ENCODE data around the gene WTIP.

GRCh38 chr19:34493649-34494044 lies 12.1 kb downstream of the WTIP start:
- TF ChIP-seq JUN (CRISPR knock-in tag; IDR thresholded peaks at IDR 0.05) (no peak), GTF2F1 (IDR thresholded peaks at IDR 0.05; ENCODE audit: low read length) (no peak), TCF7L2 (IDR thresholded peaks at IDR 0.05; ENCODE audit: low read depth, low read length) (no peak), ATF2 (CRISPR knock-in tag; IDR thresholded peaks at IDR 0.05) (no peak), PCBP2 (optimal IDR thresholded peaks at IDR 0.05; ENCODE audit: low read depth, low read length, poor library complexity, severe bottlenecking) (no peak), MAFF (IDR thresholded peaks at IDR 0.05; ENCODE audit: low read depth, low read length) (no peak)
- TF ChIP-seq, protein P1, sequence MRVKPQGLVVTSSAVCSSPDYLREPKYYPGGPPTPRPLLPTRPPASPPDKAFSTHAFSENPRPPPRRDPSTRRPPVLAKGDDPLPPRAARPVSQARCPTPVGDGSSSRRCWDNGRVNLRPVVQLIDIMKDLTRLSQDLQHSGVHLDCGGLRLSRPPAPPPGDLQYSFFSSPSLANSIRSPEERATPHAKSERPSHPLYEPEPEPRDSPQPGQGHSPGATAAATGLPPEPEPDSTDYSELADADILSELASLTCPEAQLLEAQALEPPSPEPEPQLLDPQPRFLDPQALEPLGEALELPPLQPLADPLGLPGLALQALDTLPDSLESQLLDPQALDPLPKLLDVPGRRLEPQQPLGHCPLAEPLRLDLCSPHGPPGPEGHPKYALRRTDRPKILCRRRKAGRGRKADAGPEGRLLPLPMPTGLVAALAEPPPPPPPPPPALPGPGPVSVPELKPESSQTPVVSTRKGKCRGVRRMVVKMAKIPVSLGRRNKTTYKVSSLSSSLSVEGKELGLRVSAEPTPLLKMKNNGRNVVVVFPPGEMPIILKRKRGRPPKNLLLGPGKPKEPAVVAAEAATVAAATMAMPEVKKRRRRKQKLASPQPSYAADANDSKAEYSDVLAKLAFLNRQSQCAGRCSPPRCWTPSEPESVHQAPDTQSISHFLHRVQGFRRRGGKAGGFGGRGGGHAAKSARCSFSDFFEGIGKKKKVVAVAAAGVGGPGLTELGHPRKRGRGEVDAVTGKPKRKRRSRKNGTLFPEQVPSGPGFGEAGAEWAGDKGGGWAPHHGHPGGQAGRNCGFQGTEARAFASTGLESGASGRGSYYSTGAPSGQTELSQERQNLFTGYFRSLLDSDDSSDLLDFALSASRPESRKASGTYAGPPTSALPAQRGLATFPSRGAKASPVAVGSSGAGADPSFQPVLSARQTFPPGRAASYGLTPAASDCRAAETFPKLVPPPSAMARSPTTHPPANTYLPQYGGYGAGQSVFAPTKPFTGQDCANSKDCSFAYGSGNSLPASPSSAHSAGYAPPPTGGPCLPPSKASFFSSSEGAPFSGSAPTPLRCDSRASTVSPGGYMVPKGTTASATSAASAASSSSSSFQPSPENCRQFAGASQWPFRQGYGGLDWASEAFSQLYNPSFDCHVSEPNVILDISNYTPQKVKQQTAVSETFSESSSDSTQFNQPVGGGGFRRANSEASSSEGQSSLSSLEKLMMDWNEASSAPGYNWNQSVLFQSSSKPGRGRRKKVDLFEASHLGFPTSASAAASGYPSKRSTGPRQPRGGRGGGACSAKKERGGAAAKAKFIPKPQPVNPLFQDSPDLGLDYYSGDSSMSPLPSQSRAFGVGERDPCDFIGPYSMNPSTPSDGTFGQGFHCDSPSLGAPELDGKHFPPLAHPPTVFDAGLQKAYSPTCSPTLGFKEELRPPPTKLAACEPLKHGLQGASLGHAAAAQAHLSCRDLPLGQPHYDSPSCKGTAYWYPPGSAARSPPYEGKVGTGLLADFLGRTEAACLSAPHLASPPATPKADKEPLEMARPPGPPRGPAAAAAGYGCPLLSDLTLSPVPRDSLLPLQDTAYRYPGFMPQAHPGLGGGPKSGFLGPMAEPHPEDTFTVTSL (CRISPR knock-in tag; IDR thresholded peaks at IDR 0.05; ENCODE audit: borderline replicate concordance): no peak
- TF ChIP-seq, protein P2, sequence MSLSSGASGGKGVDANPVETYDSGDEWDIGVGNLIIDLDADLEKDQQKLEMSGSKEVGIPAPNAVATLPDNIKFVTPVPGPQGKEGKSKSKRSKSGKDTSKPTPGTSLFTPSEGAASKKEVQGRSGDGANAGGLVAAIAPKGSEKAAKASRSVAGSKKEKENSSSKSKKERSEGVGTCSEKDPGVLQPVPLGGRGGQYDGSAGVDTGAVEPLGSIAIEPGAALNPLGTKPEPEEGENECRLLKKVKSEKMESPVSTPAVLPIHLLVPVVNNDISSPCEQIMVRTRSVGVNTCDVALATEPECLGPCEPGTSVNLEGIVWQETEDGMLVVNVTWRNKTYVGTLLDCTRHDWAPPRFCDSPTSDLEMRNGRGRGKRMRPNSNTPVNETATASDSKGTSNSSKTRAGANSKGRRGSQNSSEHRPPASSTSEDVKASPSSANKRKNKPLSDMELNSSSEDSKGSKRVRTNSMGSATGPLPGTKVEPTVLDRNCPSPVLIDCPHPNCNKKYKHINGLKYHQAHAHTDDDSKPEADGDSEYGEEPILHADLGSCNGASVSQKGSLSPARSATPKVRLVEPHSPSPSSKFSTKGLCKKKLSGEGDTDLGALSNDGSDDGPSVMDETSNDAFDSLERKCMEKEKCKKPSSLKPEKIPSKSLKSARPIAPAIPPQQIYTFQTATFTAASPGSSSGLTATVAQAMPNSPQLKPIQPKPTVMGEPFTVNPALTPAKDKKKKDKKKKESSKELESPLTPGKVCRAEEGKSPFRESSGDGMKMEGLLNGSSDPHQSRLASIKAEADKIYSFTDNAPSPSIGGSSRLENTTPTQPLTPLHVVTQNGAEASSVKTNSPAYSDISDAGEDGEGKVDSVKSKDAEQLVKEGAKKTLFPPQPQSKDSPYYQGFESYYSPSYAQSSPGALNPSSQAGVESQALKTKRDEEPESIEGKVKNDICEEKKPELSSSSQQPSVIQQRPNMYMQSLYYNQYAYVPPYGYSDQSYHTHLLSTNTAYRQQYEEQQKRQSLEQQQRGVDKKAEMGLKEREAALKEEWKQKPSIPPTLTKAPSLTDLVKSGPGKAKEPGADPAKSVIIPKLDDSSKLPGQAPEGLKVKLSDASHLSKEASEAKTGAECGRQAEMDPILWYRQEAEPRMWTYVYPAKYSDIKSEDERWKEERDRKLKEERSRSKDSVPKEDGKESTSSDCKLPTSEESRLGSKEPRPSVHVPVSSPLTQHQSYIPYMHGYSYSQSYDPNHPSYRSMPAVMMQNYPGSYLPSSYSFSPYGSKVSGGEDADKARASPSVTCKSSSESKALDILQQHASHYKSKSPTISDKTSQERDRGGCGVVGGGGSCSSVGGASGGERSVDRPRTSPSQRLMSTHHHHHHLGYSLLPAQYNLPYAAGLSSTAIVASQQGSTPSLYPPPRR (CRISPR knock-in tag; IDR thresholded peaks at IDR 0.05; ENCODE audit: borderline replicate concordance): no peak
- TF ChIP-seq, protein P3, sequence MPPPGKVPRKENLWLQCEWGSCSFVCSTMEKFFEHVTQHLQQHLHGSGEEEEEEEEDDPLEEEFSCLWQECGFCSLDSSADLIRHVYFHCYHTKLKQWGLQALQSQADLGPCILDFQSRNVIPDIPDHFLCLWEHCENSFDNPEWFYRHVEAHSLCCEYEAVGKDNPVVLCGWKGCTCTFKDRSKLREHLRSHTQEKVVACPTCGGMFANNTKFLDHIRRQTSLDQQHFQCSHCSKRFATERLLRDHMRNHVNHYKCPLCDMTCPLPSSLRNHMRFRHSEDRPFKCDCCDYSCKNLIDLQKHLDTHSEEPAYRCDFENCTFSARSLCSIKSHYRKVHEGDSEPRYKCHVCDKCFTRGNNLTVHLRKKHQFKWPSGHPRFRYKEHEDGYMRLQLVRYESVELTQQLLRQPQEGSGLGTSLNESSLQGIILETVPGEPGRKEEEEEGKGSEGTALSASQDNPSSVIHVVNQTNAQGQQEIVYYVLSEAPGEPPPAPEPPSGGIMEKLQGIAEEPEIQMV (CRISPR knock-in tag; IDR thresholded peaks at IDR 0.05; ENCODE audit: low read depth): no peak
